ENCODE results near the gene ARMC10. TPM values are rescaled to one million over a fixed set of nuclear protein-coding genes. Genes with fewer than 3 reads are reported as not detected.
"Not testable (repeated sequence)": the region's sequence is repeated elsewhere in the genome, so short reads cannot be mapped to it uniquely, and the experiment has no call there.

ARMC10 gene
- total RNA-seq, 1 donor from 2014 or later, result 26.6 TPM

GRCh38 chr7:103142494-103142893, 67.6 kb downstream of the ARMC10 start:
- Mint-ChIP-seq H3K27me3 (ENCODE audit: low read depth) (no peaks in the 10 kb centered on the region), H3K27ac (no peak overlapping the region), H3K4me1 (peaks cover 28% of the 10 kb centered on the region), H3K36me3 (peaks cover 13% of the 10 kb centered on the region), H3K4me3 (no peak overlapping the region), H3K9me3 (peaks cover 6% of the 10 kb centered on the region)
- TF ChIP-seq CTCF (IDR thresholded peaks at IDR 0.05; ENCODE audit: unreplicated experiment), result no peak
- no peak for DNase-seq (ENCODE audit: low spot score in 2 of 2, unreplicated experiment in 2 of 2)

- H3K27ac Mint-ChIP-seq, result no peak overlapping the region
Measured at GRCh38 chr7:103143868-103144267, 68.9 kb downstream of the ARMC10 start.

GRCh38 chr7:103144754-103145153, 69.8 kb downstream of the ARMC10 start:
- H3K27me3 Mint-ChIP-seq (ENCODE audit: low read depth); DNase-seq (ENCODE audit: low spot score in 2 of 2, unreplicated experiment in 2 of 2); H3K9me3 Mint-ChIP-seq; H3K27ac Mint-ChIP-seq; H3K4me3 Mint-ChIP-seq: not testable (repeated sequence)
- Mint-ChIP-seq H3K36me3 (peaks cover 11% of the 10 kb centered on the region), H3K4me1 (peaks cover 40% of the 10 kb centered on the region)

More at GRCh38 chr7:103143868-103144267, 68.9 kb downstream of the ARMC10 start:
- Mint-ChIP-seq H3K4me3 (no peak overlapping the region), H3K9me3 (peaks cover 6% of the 10 kb centered on the region), H3K27me3 (ENCODE audit: low read depth) (no peaks in the 10 kb centered on the region), H3K36me3 (peaks cover 11% of the 10 kb centered on the region), H3K4me1 (peaks cover 37% of the 10 kb centered on the region)
- no peak for DNase-seq (ENCODE audit: low spot score in 2 of 2, unreplicated experiment in 2 of 2)
- TF ChIP-seq CTCF (IDR thresholded peaks at IDR 0.05; ENCODE audit: unreplicated experiment), result no peak

GRCh38 chr7:103148131-103148993, 73.4 kb downstream of the ARMC10 start:
- Mint-ChIP-seq H3K4me3 (peak overlapping the region; percentile 99), H3K36me3 (no peaks in the 10 kb centered on the region), H3K27ac (peak overlapping the region; percentile 98), H3K27me3 (ENCODE audit: low read depth) (no peaks in the 10 kb centered on the region), H3K9me3 (no peaks in the 10 kb centered on the region), H3K4me1 (peaks cover 39% of the 10 kb centered on the region)
- DNase-seq (ENCODE audit: low spot score in 2 of 2, unreplicated experiment in 2 of 2), result no peak
- no peak for TF ChIP-seq CTCF (IDR thresholded peaks at IDR 0.05; ENCODE audit: unreplicated experiment)

Other genes starting within 250 kb of the ARMC10 start
- gene LRRC17, start 162.1 kb upstream of the ARMC10 start, total RNA-seq, result 42.0 to 45.5 TPM (median 43.1 TPM) in 3 replicates
- 3.6 to 4.7 TPM (median 3.8 TPM) in 3 replicates for gene FBXL13, start 344 bp upstream of the ARMC10 start, total RNA-seq
- 17.0 to 17.5 TPM (median 17.0 TPM) in 3 replicates for gene NAPEPLD, start 74.0 kb downstream of the ARMC10 start, total RNA-seq
- 64.0 to 68.6 TPM (median 65.1 TPM) in 3 replicates for gene PMPCB, start 222.3 kb downstream of the ARMC10 start, total RNA-seq

Measured in mesothelial cell of epicardium (in vitro differentiated cells).